ENCODE results near the gene PSG6.
A peak's percentile ranks its signal among the peaks of the same experiment; 100 is the strongest.
"Not testable (repeated sequence)": the region's sequence is repeated elsewhere in the genome, so short reads cannot be mapped to it uniquely, and the experiment has no call there.

PSG6 gene

GRCh38 chr19:42900561-42900960 lies 17.1 kb downstream of the PSG6 start:
- DNase-seq = not testable (repeated sequence)

GRCh38 chr19:42899674-42900073 lies 18.0 kb downstream of the PSG6 start:
- not testable (repeated sequence) for DNase-seq

GRCh38 chr19:42899110-42899509 lies 18.6 kb downstream of the PSG6 start:
- not testable (repeated sequence) for DNase-seq

GRCh38 chr19:42898656-42899055 lies 19.0 kb downstream of the PSG6 start:
- not testable (repeated sequence) for DNase-seq

GRCh38 chr19:42897729-42898128 lies 20.0 kb downstream of the PSG6 start:
- not testable (repeated sequence) for DNase-seq

- not testable (repeated sequence) for DNase-seq
These were observed 27.2 kb downstream of the PSG6 start for GRCh38 chr19:42890446-42890845.

- not testable (repeated sequence) for DNase-seq
These were observed 29.7 kb downstream of the PSG6 start for GRCh38 chr19:42887876-42888445.

- DNase-seq = not testable (repeated sequence)
These were observed 35.0 kb downstream of the PSG6 start for GRCh38 chr19:42882730-42883129.

GRCh38 chr19:42882010-42882409 lies 35.7 kb downstream of the PSG6 start:
- not testable (repeated sequence) for DNase-seq

GRCh38 chr19:42881279-42881678 lies 36.4 kb downstream of the PSG6 start:
- peak in 1 of 2 experiments; percentile 19 for DNase-seq

- not testable (repeated sequence) for DNase-seq
These were observed 37.1 kb downstream of the PSG6 start for GRCh38 chr19:42880621-42881020.

GRCh38 chr19:42879613-42880012 lies 38.1 kb downstream of the PSG6 start, which contains the start of gene PSG1:
Gene PSG1 (minus strand): TSS chr19:42879713. CDS start chr19:42879581, 132 bp downstream.
- no peak for DNase-seq

GRCh38 chr19:42876596-42876995 lies 41.1 kb downstream of the PSG6 start:
- DNase-seq = not testable (repeated sequence)

GRCh38 chr19:42875881-42876280 lies 41.8 kb downstream of the PSG6 start:
- not testable (repeated sequence) for DNase-seq

GRCh38 chr19:42874901-42875813 lies 42.5 kb downstream of the PSG6 start:
- not testable (repeated sequence) for DNase-seq

GRCh38 chr19:42874136-42874535 lies 43.6 kb downstream of the PSG6 start:
- not testable (repeated sequence) for DNase-seq

- DNase-seq = no peak
These were observed 45.1 kb downstream of the PSG6 start for GRCh38 chr19:42872608-42873007.

- no peak for DNase-seq
These were observed 60.2 kb downstream of the PSG6 start for GRCh38 chr19:42857544-42857867.

- peak; percentile 31 to 39 for DNase-seq
These were observed 60.7 kb downstream of the PSG6 start for GRCh38 chr19:42856866-42857543.

- DNase-seq = not testable (repeated sequence)
These were observed 62.9 kb downstream of the PSG6 start for GRCh38 chr19:42854745-42855144.

GRCh38 chr19:42853231-42853630 lies 64.5 kb downstream of the PSG6 start:
- DNase-seq = not testable (repeated sequence)

GRCh38 chr19:42852821-42853220 lies 64.9 kb downstream of the PSG6 start:
- DNase-seq = not testable (repeated sequence)

All from activated T-cell treated with anti-CD3 and anti-CD28 coated beads, Interleukin-2, amount 50 U/mL, for 48 hours (primary cell).